ENCODE data around the gene PIR. TPM values are rescaled to one million over a fixed set of nuclear protein-coding genes. Genes with fewer than 3 reads are reported as not detected.
A peak's percentile ranks its signal among the peaks of the same experiment; 100 is the strongest.

Gene PIR
- total RNA-seq, 8 experiments from 2014 or later = 7.7 to 41.6 (median 13.9) TPM

DNA sequence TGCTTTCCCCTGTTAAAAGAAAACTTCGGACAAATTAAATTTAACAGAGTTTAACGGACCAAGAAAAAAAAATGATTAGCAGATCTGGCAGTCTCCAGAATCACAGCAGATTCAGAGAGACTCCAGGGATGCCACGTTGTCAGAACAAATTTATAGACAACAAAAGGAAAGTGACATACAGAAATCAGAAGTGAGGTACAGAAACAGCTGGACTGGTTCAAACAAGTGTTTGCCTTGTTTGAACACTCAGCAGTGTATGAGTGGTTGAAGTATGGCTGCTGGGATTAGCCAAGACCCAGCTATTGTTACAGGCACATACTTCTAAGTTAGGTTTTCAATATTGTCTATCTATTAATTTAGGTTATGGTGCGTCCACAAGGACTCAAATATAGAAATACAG, 19.1 kb downstream of the PIR start:
- 61 to 100% (median 90%) methylated on average over 1 to 4 of the region's 4 CpGs; no CpG with 5 or more reads in 3 of the 10 experiments for WGBS, 10 experiments
- Histone ChIP-seq H3K4me1 (replicated peaks in 1 of 2) (no peaks in the 10 kb centered on the region), H3K4me3 (no peak overlapping the region), H3K27ac (no peak overlapping the region)
- in situ Hi-C loops (cut with MboI; ENCODE audit: low pct_unique_long_range_greater_than_20kb in 2 of 9, low sequenced_read_pairs in 9 of 9, unreplicated experiment in 9 of 9) = no loop called here
- no peak for ATAC-seq (replicated peaks in 6 of 8)

DNA sequence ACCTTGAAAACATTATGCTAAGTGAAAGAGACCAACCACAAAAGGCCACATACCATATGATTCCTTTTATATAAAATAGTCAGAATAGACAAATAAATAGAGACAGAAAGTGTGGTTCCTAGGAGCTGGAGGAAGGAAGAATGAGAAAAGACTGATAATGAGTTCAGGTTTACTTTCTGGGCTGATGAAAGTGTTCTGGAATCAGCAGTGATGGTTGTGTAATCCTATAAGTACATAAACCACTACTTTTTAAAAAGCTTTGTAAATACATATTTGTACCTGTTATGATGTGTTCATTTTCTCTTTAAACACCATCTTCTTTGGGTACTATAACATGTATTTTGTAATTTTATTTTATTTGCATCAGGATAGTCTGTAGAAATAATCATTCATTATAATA, 20.6 kb downstream of the PIR start:
- Histone ChIP-seq H3K27ac (no peak overlapping the region), H3K4me3 (no peak overlapping the region), H3K4me1 (replicated peaks in 1 of 2) (no peaks in the 10 kb centered on the region)
- ATAC-seq (replicated peaks in 6 of 8) = no peak
- in situ Hi-C loops (cut with MboI; ENCODE audit: low pct_unique_long_range_greater_than_20kb in 2 of 9, low sequenced_read_pairs in 9 of 9, unreplicated experiment in 9 of 9) = no loop called here

GRCh38 chrX:15471028-15471427, 22.1 kb downstream of the PIR start:
- WGBS, 10 experiments = 0 to 56% methylated on average over 1 to 3 of the region's 3 CpGs; no CpG with 5 or more reads in 8 of the 10 experiments
- H3K27ac ChIP-seq = no peak overlapping the region
- in situ Hi-C loops (cut with MboI; ENCODE audit: low pct_unique_long_range_greater_than_20kb in 2 of 9, low sequenced_read_pairs in 9 of 9, unreplicated experiment in 9 of 9) = no loop called here
- H3K4me1 ChIP-seq (replicated peaks in 1 of 2) = no peaks in the 10 kb centered on the region
- H3K4me3 ChIP-seq = no peak overlapping the region
- peak in 6 of 8 experiments; percentile 44 to 90 (median 67) for ATAC-seq (replicated peaks in 6 of 8)

DNA sequence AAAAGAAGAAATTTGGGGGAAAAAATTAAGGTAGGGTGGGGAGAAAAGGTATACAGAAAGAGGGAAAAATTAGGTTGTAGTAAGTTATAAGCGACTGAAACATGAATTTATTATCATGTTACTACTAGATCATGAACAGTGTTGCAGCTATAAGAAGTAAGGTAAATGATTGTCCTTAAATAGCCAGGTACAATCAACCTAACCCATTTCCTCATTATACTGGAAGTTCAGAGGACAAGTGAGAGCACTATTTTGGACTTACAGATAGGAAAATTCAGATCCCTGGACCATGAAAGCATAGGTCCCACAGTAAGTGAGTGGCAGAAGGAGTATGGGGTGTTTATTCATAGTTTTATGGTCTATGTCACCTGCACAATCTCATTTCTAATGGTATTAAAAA, 23.5 kb downstream of the PIR start:
- H3K27ac ChIP-seq = no peak overlapping the region
- 63 to 100% (median 83%) methylated on average over 1 of the region's 1 CpG; no CpG with 5 or more reads in 3 of the 10 experiments for WGBS, 10 experiments
- H3K4me1 ChIP-seq (replicated peaks in 1 of 2) = no peaks in the 10 kb centered on the region
- in situ Hi-C loops (cut with MboI; ENCODE audit: low pct_unique_long_range_greater_than_20kb in 2 of 9, low sequenced_read_pairs in 9 of 9, unreplicated experiment in 9 of 9) = loop anchor here in 3 of 9 experiments (10.0 kb wide), 1 partner anchor 125 kb away; no protein-coding TSS in a partner anchor
- no peak for ATAC-seq (replicated peaks in 6 of 8)
- no peak overlapping the region for H3K4me3 ChIP-seq

DNA sequence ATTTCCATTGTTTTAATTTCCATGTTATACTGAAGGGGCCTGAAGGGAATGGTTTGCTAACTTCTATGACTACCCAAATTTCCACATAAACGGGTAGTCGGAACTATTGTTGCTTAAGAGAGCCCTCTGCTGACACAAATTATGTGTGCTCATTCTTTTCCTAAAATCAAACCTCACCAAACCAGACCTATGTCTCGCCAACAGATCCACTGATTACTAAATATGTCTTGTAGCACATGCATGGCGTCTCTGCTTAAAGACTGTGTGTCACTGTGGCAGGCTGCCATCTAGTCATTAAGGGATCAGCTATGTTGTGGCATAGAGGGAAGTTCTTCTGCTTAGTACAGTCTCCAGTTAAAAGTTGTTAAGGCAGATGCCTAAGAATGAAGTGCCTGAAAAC, 25.1 kb downstream of the PIR start:
- peak in 3 of 8 experiments; percentile 71 to 75 (median 74) for ATAC-seq (replicated peaks in 6 of 8)
- in situ Hi-C loops (cut with MboI; ENCODE audit: low pct_unique_long_range_greater_than_20kb in 2 of 9, low sequenced_read_pairs in 9 of 9, unreplicated experiment in 9 of 9) = loop anchor here in 3 of 9 experiments (10.0 kb wide), 1 partner anchor 123 kb away; no protein-coding TSS in a partner anchor
- WGBS, 10 experiments = 0 to 90% (median 70%) methylated on average over 2 to 4 of the region's 4 CpGs; no CpG with 5 or more reads in 7 of the 10 experiments

GRCh38 chrX:15465896-15466651, 27.1 kb downstream of the PIR start:
- Histone ChIP-seq H3K4me3 (no peak overlapping the region), H3K4me1 (replicated peaks in 1 of 2) (no peaks in the 10 kb centered on the region), H3K27ac (no peak overlapping the region)
- in situ Hi-C loops (cut with MboI; ENCODE audit: low pct_unique_long_range_greater_than_20kb in 2 of 9, low sequenced_read_pairs in 9 of 9, unreplicated experiment in 9 of 9) = loop anchor here in 3 of 9 experiments (10.0 kb wide), 1 partner anchor 121 kb away; no protein-coding TSS in a partner anchor
- 71 to 100% (median 95%) methylated on average over 1 to 4 of the region's 9 CpGs; no CpG with 5 or more reads in 6 of the 10 experiments for WGBS, 10 experiments
- ATAC-seq (replicated peaks in 6 of 8) = no peak

More for the DNA sequence above, 25.1 kb downstream of the PIR start:
- H3K4me3 ChIP-seq = no peak overlapping the region
- no peak overlapping the region for H3K27ac ChIP-seq
- H3K4me1 ChIP-seq (replicated peaks in 1 of 2) = no peaks in the 10 kb centered on the region

DNA sequence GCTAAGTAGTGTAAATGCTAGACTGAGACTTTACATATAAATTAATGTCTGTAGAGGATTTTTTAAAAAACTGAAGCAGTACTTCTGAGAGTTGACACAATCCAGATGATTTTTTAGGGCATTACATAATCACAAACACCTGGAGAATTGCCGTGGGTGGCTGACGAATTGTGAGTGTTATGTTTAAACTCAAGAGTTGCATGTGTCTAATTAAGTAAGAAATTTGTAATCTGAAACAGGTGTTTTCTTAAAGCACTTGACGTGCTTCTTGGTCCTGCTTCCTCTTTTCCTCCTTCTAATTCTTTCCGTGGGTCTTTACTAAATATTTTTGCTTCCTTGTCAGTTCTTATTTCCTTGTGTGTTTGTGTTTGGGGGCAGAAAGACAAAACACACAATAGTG, 27.8 kb downstream of the PIR start:
- H3K4me3 ChIP-seq = no peak overlapping the region
- H3K4me1 ChIP-seq (replicated peaks in 1 of 2) = no peaks in the 10 kb centered on the region
- in situ Hi-C loops (cut with MboI; ENCODE audit: low pct_unique_long_range_greater_than_20kb in 2 of 9, low sequenced_read_pairs in 9 of 9, unreplicated experiment in 9 of 9) = loop anchor here in 3 of 9 experiments (10.0 kb wide), 1 partner anchor 121 kb away; no protein-coding TSS in a partner anchor
- no peak for ATAC-seq (replicated peaks in 6 of 8)
- WGBS, 10 experiments = 0 to 100% (median 80%) methylated on average over 1 to 4 of the region's 4 CpGs; no CpG with 5 or more reads in 4 of the 10 experiments
- H3K27ac ChIP-seq = no peak overlapping the region

DNA sequence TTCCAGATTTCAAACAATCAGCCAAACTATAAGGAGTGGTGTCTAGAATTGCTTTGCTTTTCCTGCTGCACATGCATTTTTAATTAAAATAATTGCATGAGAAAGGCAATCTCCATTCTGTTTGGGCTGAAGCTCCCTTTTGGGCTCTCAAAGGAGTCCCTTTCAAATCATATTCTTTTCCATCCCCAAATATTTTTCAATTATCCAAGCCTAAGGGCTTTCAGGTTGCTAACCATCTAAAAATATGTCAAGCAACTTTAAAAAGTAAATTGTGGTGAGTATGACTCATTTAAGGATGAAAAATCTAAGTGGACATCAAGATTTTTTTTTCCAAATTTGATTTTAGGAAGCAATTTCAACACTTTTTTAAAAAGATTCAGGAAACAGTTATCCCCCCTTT, 28.4 kb downstream of the PIR start:
- in situ Hi-C loops (cut with MboI; ENCODE audit: low pct_unique_long_range_greater_than_20kb in 2 of 9, low sequenced_read_pairs in 9 of 9, unreplicated experiment in 9 of 9) = loop anchor here in 3 of 9 experiments (10.0 kb wide), 1 partner anchor 120 kb away; no protein-coding TSS in a partner anchor
- no peak for ATAC-seq (replicated peaks in 6 of 8)
- no peaks in the 10 kb centered on the region for H3K4me1 ChIP-seq (replicated peaks in 1 of 2)
- no peak overlapping the region for H3K4me3 ChIP-seq
- H3K27ac ChIP-seq = no peak overlapping the region

GRCh38 chrX:15451913-15452312, 41.2 kb downstream of the PIR start:
- no peaks in the 10 kb centered on the region for H3K4me1 ChIP-seq (replicated peaks in 1 of 2)
- WGBS, 10 experiments = 86 to 100% methylated on average over 1 of the region's 1 CpG; no CpG with 5 or more reads in 8 of the 10 experiments
- no peak overlapping the region for H3K4me3 ChIP-seq
- H3K27ac ChIP-seq = no peak overlapping the region
- in situ Hi-C loops (cut with MboI; ENCODE audit: low pct_unique_long_range_greater_than_20kb in 2 of 9, low sequenced_read_pairs in 9 of 9, unreplicated experiment in 9 of 9) = no loop called here
- ATAC-seq (replicated peaks in 6 of 8) = no peak

DNA sequence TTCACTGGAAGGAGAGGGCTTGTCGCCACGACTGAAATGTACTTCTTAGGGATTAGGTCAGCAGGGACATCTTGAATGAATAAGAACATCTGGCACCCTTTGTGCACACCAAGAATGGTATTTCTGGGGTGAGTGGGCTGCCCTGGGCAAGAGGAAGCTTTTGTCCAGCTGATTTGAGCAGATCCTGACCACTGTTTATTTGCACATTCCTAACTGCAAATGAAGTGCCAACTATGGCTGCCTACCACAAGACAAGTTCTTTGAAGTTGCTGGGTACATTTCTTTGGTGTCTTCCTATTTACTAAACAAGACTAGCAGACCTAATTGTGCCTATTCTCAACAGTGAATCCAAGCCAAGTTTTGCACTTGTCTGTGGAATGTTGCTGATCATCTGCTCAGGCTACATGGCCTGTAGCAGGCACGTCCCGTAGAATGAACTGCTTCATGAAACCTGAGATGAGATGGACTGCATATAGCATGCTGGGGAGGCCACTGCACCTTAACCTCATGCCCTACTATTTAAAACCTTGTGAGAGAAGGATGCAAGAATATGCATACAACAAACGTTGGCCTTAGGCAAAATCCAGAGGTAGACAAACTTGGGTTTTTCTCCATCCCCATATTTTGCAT, 45.0 kb downstream of the PIR start:
- 0 to 80% (median 45%) methylated on average over 1 to 3 of the region's 5 CpGs; no CpG with 5 or more reads in 4 of the 10 experiments for WGBS, 10 experiments
- ATAC-seq (replicated peaks in 6 of 8) = peak in 4 of 8 experiments; percentile 31 to 67 (median 54)
- H3K27ac ChIP-seq = no peak overlapping the region
- no peak overlapping the region for H3K4me3 ChIP-seq
- H3K4me1 ChIP-seq (replicated peaks in 1 of 2) = no peaks in the 10 kb centered on the region
- in situ Hi-C loops (cut with MboI; ENCODE audit: low pct_unique_long_range_greater_than_20kb in 2 of 9, low sequenced_read_pairs in 9 of 9, unreplicated experiment in 9 of 9) = no loop called here

DNA sequence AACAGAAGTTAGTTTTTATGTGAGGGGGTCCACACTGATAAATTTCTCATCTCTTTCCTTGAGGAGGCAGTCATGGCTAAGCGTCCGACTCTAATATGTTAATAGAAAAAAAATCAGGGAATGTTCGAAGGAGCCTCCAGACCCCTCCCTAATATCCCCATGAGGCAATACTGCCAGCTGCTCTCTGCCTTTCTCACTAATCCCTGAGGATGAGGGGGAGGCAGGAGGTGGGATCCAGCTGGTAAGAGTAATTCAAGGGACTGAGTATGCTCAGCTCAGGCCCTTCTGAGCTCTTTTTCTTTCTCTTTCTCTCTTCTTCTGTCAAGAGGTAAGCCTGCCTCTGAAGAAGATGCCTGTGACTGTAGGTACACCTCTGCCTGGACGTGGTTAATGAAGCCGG, 51.7 kb downstream of the PIR start:
- Histone ChIP-seq H3K4me3 (no peak overlapping the region), H3K27ac (no peak overlapping the region), H3K4me1 (replicated peaks in 1 of 2) (no peaks in the 10 kb centered on the region)
- 20 to 100% (median 67%) methylated on average over 1 to 3 of the region's 5 CpGs; no CpG with 5 or more reads in 5 of the 10 experiments for WGBS, 10 experiments
- ATAC-seq (replicated peaks in 6 of 8) = peak in 2 of 8 experiments; percentile 8 to 25
- in situ Hi-C loops (cut with MboI; ENCODE audit: low pct_unique_long_range_greater_than_20kb in 2 of 9, low sequenced_read_pairs in 9 of 9, unreplicated experiment in 9 of 9) = no loop called here

DNA sequence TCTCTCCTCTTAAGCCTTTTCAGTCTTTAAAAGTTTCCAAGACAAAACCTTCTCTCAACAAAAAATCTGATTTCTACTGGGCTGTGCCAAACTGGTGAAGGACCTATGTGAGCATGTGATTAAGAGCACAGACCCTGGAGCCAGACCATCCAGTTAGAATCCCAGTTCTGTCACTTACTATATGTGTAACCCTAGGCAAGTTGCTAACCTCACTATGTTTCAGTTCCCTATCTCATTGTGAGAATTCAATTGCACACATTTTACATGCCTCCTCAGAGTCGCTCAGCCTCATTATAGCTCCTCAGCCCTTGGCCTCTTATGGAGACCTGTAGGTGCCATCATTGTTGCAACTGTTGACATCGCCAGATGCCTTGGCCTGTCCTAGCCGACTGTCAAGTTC, 54.8 kb downstream of the PIR start:
- WGBS, 10 experiments = 80 to 100% (median 100%) methylated on average over 1 of the region's 3 CpGs; no CpG with 5 or more reads in 7 of the 10 experiments
- H3K4me1 ChIP-seq (replicated peaks in 1 of 2) = no peaks in the 10 kb centered on the region
- H3K4me3 ChIP-seq = no peak overlapping the region
- ATAC-seq (replicated peaks in 6 of 8) = no peak
- in situ Hi-C loops (cut with MboI; ENCODE audit: low pct_unique_long_range_greater_than_20kb in 2 of 9, low sequenced_read_pairs in 9 of 9, unreplicated experiment in 9 of 9) = no loop called here
- no peak overlapping the region for H3K27ac ChIP-seq

- ATAC-seq (replicated peaks in 6 of 8) = no peak
- 100% methylated on average over 1 of the region's 1 CpG; no CpG with 5 or more reads in 8 of the 10 experiments for WGBS, 10 experiments
- Histone ChIP-seq H3K4me3 (no peak overlapping the region), H3K27ac (no peak overlapping the region), H3K4me1 (replicated peaks in 1 of 2) (no peaks in the 10 kb centered on the region)
- in situ Hi-C loops (cut with MboI; ENCODE audit: low pct_unique_long_range_greater_than_20kb in 2 of 9, low sequenced_read_pairs in 9 of 9, unreplicated experiment in 9 of 9) = no loop called here
Observed at GRCh38 chrX:15437724-15438123, 55.4 kb downstream of the PIR start.

Measured in motor neuron (in vitro differentiated cells).